ENCODE measurements around the gene DCP2.

DCP2 gene

GRCh38 chr5:113017881-113018635 lies 41.5 kb downstream of the DCP2 start:
- DNase-seq (ENCODE audit: extremely low read depth in 1 of 2, low read depth in 1 of 2) = no peak

DNA sequence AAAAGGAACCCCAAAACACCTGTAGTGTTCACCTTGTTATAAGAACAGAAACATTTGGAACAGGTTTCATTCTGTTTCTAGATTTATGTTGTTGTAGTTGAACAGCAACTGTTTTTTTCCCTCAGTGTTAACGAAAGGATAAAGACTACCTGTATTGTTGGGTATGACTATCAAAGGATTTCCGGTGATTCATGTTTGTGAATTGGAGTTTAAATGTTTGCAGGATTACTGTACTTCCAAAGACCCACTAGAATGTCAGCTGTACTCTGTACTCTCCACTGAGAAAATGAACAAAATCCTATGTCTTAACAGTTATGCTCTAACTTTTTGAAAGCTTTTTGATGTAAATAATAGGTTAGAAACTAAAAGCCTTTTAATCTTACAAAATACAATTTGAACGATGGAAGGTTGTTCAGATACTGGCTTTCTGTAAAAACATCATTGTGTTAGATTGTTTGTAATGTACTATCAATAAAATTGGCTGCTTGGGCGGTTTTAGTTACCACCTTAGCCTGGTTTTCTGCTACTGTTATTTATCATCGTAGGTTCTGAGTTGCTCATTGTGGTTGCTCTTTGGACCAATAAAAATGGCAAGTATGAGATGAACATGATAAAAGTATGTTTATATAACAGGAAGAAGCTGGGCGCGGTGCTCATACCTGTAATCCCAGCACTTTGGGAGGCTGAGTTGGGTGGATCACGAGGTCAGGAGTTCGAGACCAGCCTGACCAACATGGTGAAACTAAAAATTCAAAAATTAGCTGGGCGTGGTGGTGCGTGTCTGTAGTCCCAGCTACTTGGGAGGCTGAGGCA lies 44.1 kb downstream of the DCP2 start:
- DNase-seq (ENCODE audit: extremely low read depth in 1 of 2, low read depth in 1 of 2) = no peak

- no peak for DNase-seq (ENCODE audit: extremely low read depth in 1 of 2, low read depth in 1 of 2)
Measured at GRCh38 chr5:113022661-113023060, 46.1 kb downstream of the DCP2 start.

- no peak for DNase-seq (ENCODE audit: extremely low read depth in 1 of 2, low read depth in 1 of 2)
Measured at GRCh38 chr5:113024076-113024697, 47.6 kb downstream of the DCP2 start.

DNA sequence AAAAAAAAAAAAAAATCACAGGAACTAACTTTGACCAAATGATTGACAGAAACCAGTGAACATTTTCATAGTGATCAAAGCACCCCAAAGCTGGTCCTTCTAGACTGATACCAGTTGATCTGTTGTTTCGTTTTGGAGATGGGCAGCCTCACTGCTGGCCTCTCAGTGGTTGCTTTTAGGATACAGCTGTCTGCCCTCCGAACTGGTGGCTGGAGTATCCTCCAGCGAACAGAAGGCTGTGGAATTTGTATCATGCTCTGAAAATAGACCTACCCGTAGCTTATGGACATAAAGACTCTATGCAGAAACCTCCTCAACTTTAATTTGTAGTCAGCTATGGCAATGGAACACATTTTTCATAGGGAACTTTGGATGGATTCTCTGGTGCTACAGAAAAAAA lies 49.0 kb downstream of the DCP2 start:
- no peak for DNase-seq (ENCODE audit: extremely low read depth in 1 of 2, low read depth in 1 of 2)

GRCh38 chr5:113026211-113026610 lies 49.6 kb downstream of the DCP2 start:
- DNase-seq (ENCODE audit: extremely low read depth in 1 of 2, low read depth in 1 of 2) = no peak

DNA sequence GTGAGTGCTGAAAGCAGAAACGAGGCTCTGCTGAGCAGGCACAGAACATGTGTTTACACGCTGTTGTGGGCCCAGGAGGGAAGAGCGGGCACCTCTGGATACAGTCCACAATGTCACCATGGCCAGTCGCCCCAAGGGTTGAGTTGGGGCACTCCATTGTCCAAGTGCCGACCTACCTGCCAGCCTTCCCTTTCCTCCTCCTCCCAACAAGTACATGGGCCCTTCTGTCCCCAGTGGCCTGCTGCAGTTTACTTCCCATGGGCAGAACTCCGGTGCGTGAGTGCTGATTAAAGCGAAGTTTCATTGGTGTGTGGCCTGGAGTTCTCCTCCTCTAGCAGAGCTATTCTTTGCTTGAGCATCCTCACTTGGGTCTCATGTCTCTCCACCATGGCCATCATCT lies 50.4 kb downstream of the DCP2 start:
- DNase-seq (ENCODE audit: extremely low read depth in 1 of 2, low read depth in 1 of 2) = no peak

- DNase-seq (ENCODE audit: extremely low read depth in 1 of 2, low read depth in 1 of 2) = no peak
Measured at GRCh38 chr5:113027431-113027830, 50.8 kb downstream of the DCP2 start.

DNA sequence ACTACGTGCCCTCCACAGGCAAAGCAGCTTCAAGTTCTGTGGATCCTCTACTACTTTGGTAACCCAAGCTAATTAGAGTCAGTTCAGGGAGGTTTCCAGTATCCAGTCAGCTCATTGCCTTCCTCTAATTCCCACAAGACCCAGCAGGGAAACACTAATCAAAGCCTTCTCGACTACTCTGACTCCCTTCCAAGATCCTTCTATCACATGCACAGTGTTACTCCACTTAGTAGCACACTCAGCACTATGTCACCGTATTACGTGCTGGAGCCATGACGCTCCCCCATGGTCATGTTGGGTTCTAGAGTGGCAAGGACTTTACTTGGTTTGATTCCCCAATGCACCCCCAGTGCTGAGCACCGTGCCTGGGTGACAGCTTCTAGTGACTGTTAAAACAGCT lies 53.0 kb downstream of the DCP2 start:
- DNase-seq (ENCODE audit: extremely low read depth in 1 of 2, low read depth in 1 of 2) = no peak

DNA sequence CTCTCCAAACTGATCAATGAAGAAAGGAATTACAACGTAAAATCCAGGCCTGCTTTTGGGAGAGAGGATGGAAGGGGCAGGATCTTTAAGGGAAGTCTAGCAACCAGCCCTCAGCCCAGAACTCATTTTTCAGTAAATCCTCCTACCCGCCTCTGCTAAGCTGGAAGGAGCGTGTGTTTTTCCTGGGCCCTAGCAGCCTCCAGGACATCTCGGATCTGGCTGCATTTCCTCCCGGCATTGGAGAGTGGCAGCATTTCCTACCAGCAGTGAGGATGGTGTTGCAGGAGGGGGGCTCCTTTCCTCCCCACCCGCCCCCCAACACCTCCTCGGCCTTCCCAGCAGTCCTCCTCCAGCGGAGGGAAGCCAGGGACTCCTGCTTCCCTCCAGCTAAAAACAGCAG lies 54.5 kb downstream of the DCP2 start:
- DNase-seq (ENCODE audit: extremely low read depth in 1 of 2, low read depth in 1 of 2) = no peak

DNA sequence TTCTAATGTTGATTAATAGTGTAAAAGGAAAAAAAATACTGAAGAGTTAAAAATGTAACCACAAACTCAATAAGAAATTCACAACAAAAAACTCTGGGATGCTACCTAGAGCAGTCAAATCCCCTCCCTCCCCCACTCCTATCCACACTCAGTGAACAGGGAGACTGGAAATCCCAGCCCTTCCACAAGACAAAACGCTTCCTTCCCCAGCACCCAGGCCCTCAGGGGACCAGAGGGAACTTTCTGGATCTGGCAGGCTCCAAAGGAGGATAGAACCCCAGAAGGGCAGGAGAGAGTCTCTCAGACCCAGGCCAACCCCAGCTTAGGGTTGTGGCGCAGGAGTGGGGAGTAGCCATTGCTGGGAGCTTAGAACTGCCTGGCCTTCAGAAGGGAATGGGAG lies 55.0 kb downstream of the DCP2 start:
- DNase-seq (ENCODE audit: extremely low read depth in 1 of 2, low read depth in 1 of 2) = no peak

GRCh38 chr5:113034182-113034773 lies 57.7 kb downstream of the DCP2 start:
- no peak for DNase-seq (ENCODE audit: extremely low read depth in 1 of 2, low read depth in 1 of 2)

DNA sequence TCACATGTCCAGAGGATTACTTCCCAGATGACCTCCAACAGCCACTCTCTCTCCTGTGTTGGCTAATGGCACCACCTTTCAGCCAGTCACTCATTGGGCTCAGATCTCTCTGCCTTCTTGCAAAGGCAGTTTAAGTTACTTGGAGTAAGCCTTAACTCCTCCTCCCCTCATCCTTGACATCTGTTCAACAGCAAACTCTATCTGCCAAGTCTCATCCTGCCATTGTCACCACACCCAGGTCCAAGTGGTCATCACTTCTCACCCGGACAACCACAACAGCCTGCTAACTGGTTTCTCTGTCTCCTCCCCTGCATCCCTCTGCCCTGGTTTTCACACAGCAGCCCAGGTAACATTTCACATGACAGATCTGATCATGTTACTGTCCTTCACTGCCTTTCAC lies 58.5 kb downstream of the DCP2 start:
- no peak for DNase-seq (ENCODE audit: extremely low read depth in 1 of 2, low read depth in 1 of 2)

- no peak for DNase-seq (ENCODE audit: extremely low read depth in 1 of 2, low read depth in 1 of 2)
Measured at GRCh38 chr5:113036321-113036720, 59.7 kb downstream of the DCP2 start.

GRCh38 chr5:113036826-113037225 lies 60.2 kb downstream of the DCP2 start:
- DNase-seq (ENCODE audit: extremely low read depth in 1 of 2, low read depth in 1 of 2) = no peak

DNA sequence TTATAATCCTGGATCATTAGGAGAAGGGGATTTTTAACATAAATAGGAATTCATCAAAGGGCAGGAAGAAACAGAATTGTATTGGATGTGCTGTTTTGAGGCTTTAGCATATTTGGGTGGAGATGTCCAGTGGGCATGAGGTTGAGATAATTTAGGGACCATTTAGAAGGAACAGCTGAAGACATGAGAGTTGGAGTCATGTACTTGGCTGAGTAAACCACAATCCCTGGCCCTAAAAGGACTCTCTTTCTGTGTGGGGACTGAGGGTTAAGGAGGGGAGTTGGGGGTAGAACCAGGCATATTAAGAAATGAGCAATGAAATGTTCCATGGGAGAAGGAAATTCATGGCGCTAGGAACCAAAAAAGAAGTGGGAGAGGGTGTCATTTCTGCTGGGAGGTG lies 61.5 kb downstream of the DCP2 start:
- DNase-seq (ENCODE audit: extremely low read depth in 1 of 2, low read depth in 1 of 2) = no peak

DNA sequence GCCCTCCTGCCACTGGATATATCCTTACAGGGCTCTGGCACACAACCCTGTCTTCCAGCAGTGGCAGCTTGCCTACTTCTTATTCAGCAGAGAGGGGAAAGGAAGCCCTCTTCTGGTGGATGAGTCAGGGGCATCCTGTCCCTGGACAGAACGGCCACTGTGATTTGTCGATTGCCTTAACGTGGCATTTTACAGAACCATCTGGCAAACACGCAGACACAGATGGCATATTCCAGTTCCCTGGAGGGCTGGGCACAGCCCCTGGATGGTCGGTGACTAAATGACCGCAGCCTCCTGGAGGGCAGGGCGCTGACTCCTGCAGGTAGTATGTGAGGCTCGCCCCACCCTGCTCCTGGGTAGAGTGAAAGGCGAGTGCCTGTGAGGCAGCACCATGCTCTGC lies 62.1 kb downstream of the DCP2 start:
- no peak for DNase-seq (ENCODE audit: extremely low read depth in 1 of 2, low read depth in 1 of 2)

DNA sequence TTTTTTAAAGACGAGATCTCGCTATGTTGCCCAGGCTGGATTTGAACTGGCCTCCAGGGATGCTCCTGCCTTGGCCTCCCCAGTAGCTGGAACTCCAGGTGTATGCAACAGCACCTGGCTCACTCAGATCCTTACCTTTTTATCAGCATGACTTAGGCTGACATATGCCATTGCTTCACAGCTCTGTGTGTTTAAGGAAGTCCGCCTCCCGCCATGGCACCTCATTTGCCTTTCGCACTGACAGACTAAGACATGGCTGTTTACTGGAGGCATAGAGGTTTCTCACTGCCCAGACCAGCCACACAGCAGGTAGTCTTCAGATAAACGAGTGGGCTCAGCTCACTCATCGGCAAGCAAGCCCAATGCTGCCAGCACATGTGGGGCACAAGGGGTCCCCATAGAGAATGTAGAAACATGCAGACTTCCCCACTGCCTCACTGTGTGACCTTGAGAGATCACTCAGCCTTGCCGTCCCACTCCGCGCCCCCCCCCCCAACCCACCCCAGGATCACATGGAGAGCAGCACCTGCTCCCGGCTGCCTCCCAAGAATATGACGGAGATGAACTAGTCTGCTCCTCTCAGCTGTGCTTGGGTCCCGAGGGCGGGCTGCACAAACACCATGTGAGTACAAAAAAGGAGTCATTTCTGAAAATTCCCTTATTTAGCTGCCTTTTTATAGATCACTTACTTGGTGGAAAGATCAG lies 62.8 kb downstream of the DCP2 start:
- no peak for DNase-seq (ENCODE audit: extremely low read depth in 1 of 2, low read depth in 1 of 2)

- DNase-seq (ENCODE audit: extremely low read depth in 1 of 2, low read depth in 1 of 2) = no peak
Measured at GRCh38 chr5:113039934-113040285, 63.3 kb downstream of the DCP2 start.

- no peak for DNase-seq (ENCODE audit: extremely low read depth in 1 of 2, low read depth in 1 of 2)
Measured at GRCh38 chr5:113040672-113041260, 64.2 kb downstream of the DCP2 start.
